DOHH2 (cell line): ENCODE measurements around the gene TAF12.
A peak's percentile ranks its signal among the peaks of the same experiment; 100 is the strongest.

Source experiments
- H3F3A ChIP-seq: fragments of 200-600 bp; sonication (generic), shearing (Covaris generic); 2 replicates; pipeline ENCODE4 v1.6.0; 2016; ENCODE audit warnings: antibody characterized with exemption, mild to moderate bottlenecking; ENCODE audit not compliant: control insufficient read depth, insufficient read depth
- H3K27ac ChIP-seq: fragments of 200-600 bp; sonication (generic); 2 replicates; pipeline ENCODE4 v1.5.1; 2014; ENCODE audit warnings: low read depth, mild to moderate bottlenecking, low read length, moderate library complexity
- H3K27me3 ChIP-seq: fragments of 200-600 bp; sonication (generic); 2 replicates; pipeline ENCODE4 v1.6.1; 2014; ENCODE audit warnings: mild to moderate bottlenecking, low read length, mixed read lengths; ENCODE audit not compliant: control insufficient read depth
- H3K36me3 ChIP-seq: fragments of 200-600 bp; sonication (generic); 2 replicates; pipeline ENCODE4 v1.6.1; 2014; ENCODE audit warnings: mild to moderate bottlenecking, low read length, moderate library complexity, mixed read lengths; ENCODE audit not compliant: control insufficient read depth
- H3K4me1 ChIP-seq: fragments of 200-600 bp; sonication (generic); 2 replicates; pipeline ENCODE4 v1.6.1; 2014; ENCODE audit warnings: mild to moderate bottlenecking, low read length, mixed read lengths; ENCODE audit not compliant: control insufficient read depth
- H3K4me2 ChIP-seq: fragments of 200-600 bp; sonication (generic); 2 replicates; pipeline ENCODE4 v1.6.0; 2014; ENCODE audit warnings: mild to moderate bottlenecking, low read length, moderate library complexity
- H3K4me3 ChIP-seq: fragments of 200-600 bp; sonication (generic); 2 replicates; pipeline ENCODE4 v1.5.1; 2014; ENCODE audit warnings: mild to moderate bottlenecking, low read length, mixed read lengths
- H3K79me2 ChIP-seq: fragments of 200-600 bp; sonication (generic); 2 replicates; pipeline ENCODE4 v1.6.1; 2014; ENCODE audit warnings: mild to moderate bottlenecking, low read length, mixed read lengths; ENCODE audit not compliant: control insufficient read depth
- H3K9me2 ChIP-seq: fragments of 200-600 bp; sonication (generic); replicated peaks from 2 replicates; pipeline ENCODE4 v1.6.1; 2014; ENCODE audit warnings: mild to moderate bottlenecking, low read length, mixed read lengths; ENCODE audit not compliant: control insufficient read depth
- H3K9me3 ChIP-seq: fragments of 200-600 bp; sonication (generic); 2 replicates; pipeline ENCODE4 v1.6.1; 2014; ENCODE audit warnings: antibody characterized with exemption, low read length, mixed read lengths; ENCODE audit not compliant: control insufficient read depth, insufficient read depth
- H4K20me1 ChIP-seq: fragments of 200-600 bp; sonication (generic); 2 replicates; pipeline ENCODE4 v1.6.0; 2014; ENCODE audit warnings: low read depth, mild to moderate bottlenecking, antibody characterized with exemption, low read length, moderate library complexity; ENCODE audit not compliant: control insufficient read depth, insufficient read depth
- EZH2phosphoT487 ChIP-seq: fragments of 200-600 bp; sonication (generic); IDR thresholded peaks from 2 replicates; pipeline ENCODE4 v1.6.1; 2017; ENCODE audit warnings: borderline replicate concordance, mild to moderate bottlenecking, antibody characterized with exemption, low read length, moderate library complexity, mixed read lengths
- TF ChIP-seq, protein P1 (sequence below): fragments of 200-600 bp; sonication (generic); IDR thresholded peaks from one replicate; pipeline ENCODE4 v1.5.1; 2014; ENCODE audit warnings: antibody characterized with exemption, mild to moderate bottlenecking, low read depth, low read length; ENCODE audit not compliant: poor library complexity, severe bottlenecking

Gene TAF12

DNA sequence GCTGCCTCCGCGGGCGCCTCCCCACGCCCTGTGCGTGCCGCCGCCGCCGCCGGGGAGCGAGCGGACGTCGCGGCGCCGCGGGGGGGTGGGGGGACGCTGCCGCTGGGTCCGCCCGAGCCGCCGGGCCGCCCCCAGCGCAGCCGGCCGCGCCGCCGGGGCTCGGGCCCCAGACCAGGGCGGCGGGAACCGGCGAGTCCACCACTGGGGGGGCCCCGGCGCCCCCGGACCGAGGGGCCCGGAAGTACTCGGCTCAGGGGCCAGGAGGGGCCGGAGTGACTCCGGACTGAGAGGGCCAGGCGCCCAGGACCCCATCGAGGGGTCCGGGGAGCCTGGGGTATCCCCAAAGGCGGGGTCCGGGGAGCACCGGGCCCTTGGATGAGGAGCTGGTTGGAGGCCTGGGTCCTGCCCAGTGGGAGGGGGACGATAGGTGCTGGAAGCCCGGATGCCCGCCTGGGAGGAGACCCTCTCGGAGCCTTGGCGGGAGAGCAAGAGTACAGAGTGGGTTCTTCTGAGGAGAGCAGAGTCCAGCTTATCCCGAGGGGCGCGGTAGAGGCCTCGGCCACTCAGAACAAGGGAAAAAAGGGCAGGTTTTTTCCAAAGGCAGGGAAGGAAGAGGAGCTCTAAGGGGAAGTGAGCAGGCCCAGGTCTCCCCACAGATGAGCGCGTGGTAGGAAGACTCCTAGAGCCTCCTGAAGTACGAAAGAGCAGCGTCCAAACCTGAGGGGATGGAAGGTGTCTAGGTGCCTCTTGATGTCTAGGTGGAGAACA lies 26.3 kb upstream of the TAF12 start:
- Histone ChIP-seq H3K4me2 (peak overlapping the region; percentile 72), H3F3A (peaks cover 14% of the 10 kb centered on the region), H3K4me3 (peak overlapping the region; percentile 83), H3K27ac (peak overlapping the region; percentile 96), H3K9me2 (no peaks in the 10 kb centered on the region), H3K27me3 (no peaks in the 10 kb centered on the region), H3K4me1 (peaks cover 18% of the 10 kb centered on the region), H3K9me3 (no peaks in the 10 kb centered on the region), H3K36me3 (peaks cover 7% of the 10 kb centered on the region), H4K20me1 (no peaks in the 10 kb centered on the region), H3K79me2 (peaks cover 53% of the 10 kb centered on the region)
- TF ChIP-seq EZH2phosphoT487, result no peak
- TF ChIP-seq, protein P1, sequence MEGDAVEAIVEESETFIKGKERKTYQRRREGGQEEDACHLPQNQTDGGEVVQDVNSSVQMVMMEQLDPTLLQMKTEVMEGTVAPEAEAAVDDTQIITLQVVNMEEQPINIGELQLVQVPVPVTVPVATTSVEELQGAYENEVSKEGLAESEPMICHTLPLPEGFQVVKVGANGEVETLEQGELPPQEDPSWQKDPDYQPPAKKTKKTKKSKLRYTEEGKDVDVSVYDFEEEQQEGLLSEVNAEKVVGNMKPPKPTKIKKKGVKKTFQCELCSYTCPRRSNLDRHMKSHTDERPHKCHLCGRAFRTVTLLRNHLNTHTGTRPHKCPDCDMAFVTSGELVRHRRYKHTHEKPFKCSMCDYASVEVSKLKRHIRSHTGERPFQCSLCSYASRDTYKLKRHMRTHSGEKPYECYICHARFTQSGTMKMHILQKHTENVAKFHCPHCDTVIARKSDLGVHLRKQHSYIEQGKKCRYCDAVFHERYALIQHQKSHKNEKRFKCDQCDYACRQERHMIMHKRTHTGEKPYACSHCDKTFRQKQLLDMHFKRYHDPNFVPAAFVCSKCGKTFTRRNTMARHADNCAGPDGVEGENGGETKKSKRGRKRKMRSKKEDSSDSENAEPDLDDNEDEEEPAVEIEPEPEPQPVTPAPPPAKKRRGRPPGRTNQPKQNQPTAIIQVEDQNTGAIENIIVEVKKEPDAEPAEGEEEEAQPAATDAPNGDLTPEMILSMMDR, result no peak

DNA sequence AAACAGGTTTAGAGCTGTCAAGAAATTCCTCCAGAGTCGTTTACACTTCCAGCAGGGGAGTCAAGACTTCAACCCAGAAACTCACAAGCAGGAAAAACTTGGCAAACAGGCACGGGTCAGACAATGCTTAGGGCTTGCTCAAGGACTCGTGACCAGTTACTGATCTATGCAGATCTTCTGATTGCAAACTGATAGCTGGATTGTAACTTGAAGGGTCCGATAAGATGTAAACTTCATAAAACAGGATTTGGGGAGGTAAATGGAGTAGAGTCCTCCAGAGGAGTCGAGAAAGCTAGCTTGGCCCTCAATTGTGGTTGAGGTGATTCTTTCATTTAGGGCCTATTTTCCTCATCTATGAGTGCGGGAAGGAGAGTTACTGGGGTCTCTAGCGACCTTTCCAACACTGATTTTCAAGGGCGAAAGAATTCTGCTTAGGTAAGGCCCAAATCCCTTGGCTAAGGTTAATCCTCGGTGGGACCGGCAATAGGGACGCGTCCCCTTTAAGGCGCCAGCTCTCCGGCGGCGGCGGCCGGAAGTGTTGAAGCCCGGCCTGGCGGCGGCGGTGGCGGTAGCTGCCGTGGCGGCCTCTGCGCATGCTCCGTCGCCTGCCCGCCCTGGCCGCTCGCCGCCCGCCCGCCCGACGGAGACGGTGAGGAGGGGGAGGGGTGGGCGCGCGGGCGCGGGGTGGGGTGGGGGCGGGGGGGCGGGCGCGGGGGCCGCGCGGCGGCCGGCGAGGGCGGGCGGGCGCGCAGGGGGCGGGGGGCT lies 25.5 kb upstream of the TAF12 start, which contains the start of gene GMEB1:
TSS of gene GMEB1 (plus strand) at position 594 of the 765 bp plus-strand sequence. CDS start 14,829 bp downstream, outside the sequence.
- peaks cover 7% of the 10 kb centered on the region for H3K36me3 ChIP-seq
- no peaks in the 10 kb centered on the region for H3K27me3 ChIP-seq
- peaks cover 18% of the 10 kb centered on the region for H3K4me1 ChIP-seq
- no peaks in the 10 kb centered on the region for H3K9me2 ChIP-seq
- TF ChIP-seq EZH2phosphoT487, result no peak
- TF ChIP-seq, protein P1, result no peak
- H3K79me2 ChIP-seq, result peaks cover 46% of the 10 kb centered on the region
- H3F3A ChIP-seq, result peaks cover 14% of the 10 kb centered on the region
- H3K9me3 ChIP-seq, result no peaks in the 10 kb centered on the region
- H4K20me1 ChIP-seq, result no peaks in the 10 kb centered on the region
- H3K4me2 ChIP-seq, result peak within 1 kb of the TSS; percentile 75
- peak within 1 kb of the TSS; percentile 83 for H3K4me3 ChIP-seq
- peak within 1 kb of the TSS; percentile 96 for H3K27ac ChIP-seq

DNA sequence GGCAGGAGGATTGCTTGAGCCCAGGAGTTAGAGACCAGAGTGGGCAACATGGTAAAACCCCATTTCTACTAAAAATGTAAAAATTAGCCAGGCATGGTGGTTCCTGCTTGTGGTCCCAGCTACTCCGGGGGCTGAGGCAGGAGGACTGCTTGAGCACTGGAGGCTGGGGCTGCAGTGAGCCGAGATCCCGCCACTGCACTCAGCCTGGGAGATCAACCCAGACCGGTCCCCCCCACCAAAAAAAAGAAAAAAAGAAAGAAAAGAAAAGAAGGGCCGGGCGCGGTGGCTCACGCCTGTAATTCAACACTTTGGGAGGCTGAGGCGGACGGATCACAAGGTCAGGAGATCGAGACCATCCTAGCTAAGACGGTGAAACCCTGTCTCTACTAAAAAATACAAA lies 23.9 kb upstream of the TAF12 start:
- Histone ChIP-seq H3K4me2 (no peak overlapping the region), H3K27me3 (no peaks in the 10 kb centered on the region), H3K4me3 (no peak overlapping the region), H3K9me2 (no peaks in the 10 kb centered on the region), H3F3A (peaks cover 14% of the 10 kb centered on the region), H3K4me1 (peaks cover 18% of the 10 kb centered on the region), H3K27ac (no peak overlapping the region), H4K20me1 (no peaks in the 10 kb centered on the region), H3K79me2 (peaks cover 36% of the 10 kb centered on the region), H3K36me3 (peaks cover 7% of the 10 kb centered on the region), H3K9me3 (no peaks in the 10 kb centered on the region)
- no peak for TF ChIP-seq EZH2phosphoT487
